RWPE2 (cell line): ENCODE measurements around the gene SCGB1D1.

Experiments
- ATAC-seq: fragments of 200-7000 bp; cut with Tn5 transposase; 3 replicates; pipeline ENCODE4 v1.9.1; 2021; ENCODE audit warnings: low read depth
- DNase-seq: peaks from one replicate; pipeline ENCODE4 v3.0.0-alpha.2; 2020; ENCODE audit warnings: low spot score
- H3K27ac ChIP-seq: fragments of 450-650 bp; 2 replicates; pipeline ENCODE4 v1.5.1; 2017; ENCODE audit warnings: mild to moderate bottlenecking; ENCODE audit not compliant: poor library complexity, severe bottlenecking
- H3K27me3 ChIP-seq: fragments of 250-450 bp; sonication (Bioruptor Pico); 2 replicates; pipeline ENCODE4 v1.5.1; 2021; ENCODE audit warnings: mild to moderate bottlenecking, moderate library complexity; ENCODE audit not compliant: insufficient read depth, poor library complexity, severe bottlenecking
- H3K36me3 ChIP-seq: fragments of 250-450 bp; sonication (Bioruptor Pico); 2 replicates; pipeline ENCODE4 v1.5.1; 2020; ENCODE audit warnings: low read depth, mild to moderate bottlenecking, moderate library complexity
- H3K4me1 ChIP-seq: fragments of 250-450 bp; sonication (Bioruptor Pico); 2 replicates; pipeline ENCODE4 v1.5.1; 2021; ENCODE audit warnings: mild to moderate bottlenecking, moderate library complexity; ENCODE audit not compliant: insufficient read depth, poor library complexity, severe bottlenecking
- H3K4me3 ChIP-seq: fragments of 250-450 bp; sonication (Bioruptor Pico); 2 replicates; pipeline ENCODE4 v1.5.1; 2021; ENCODE audit warnings: mild to moderate bottlenecking, moderate library complexity; ENCODE audit not compliant: severe bottlenecking
- H3K9me3 ChIP-seq: fragments of 250-450 bp; sonication (Bioruptor Pico); 2 replicates; pipeline ENCODE4 v1.5.1; 2021; ENCODE audit warnings: mild to moderate bottlenecking, moderate library complexity; ENCODE audit not compliant: severe bottlenecking
- TF ChIP-seq, protein P1 (sequence below): fragments of 450-650 bp; IDR thresholded peaks from one replicate; pipeline ENCODE4 v1.5.1; 2017; ENCODE audit warnings: mild to moderate bottlenecking, moderate library complexity; ENCODE audit not compliant: poor library complexity, severe bottlenecking

The SCGB1D1 gene

DNA sequence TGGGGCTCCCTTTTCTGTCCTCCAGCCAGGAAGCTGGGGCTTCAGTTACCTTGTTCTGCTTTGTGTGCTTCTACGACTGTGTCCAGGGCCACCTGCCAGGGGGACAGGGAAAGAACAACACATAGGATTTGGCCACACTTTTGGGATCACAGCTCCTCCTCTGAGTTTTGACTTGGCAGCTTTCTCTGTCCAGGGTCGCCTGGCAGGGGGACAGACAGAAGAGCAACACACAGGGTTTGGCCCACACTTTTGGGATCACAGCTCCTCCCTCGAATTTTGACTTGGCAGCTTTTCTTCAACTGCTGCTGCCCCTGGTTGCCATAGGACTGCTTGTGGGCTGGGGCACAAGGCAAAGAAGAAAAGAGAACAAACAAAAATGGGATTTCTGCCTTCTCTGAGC lies 47.1 kb upstream of the SCGB1D1 start:
- no peak for DNase-seq
- no peaks in the 10 kb centered on the region for H3K9me3 ChIP-seq
- no peak overlapping the region for H3K4me3 ChIP-seq
- H3K4me1 ChIP-seq: no peaks in the 10 kb centered on the region
- ATAC-seq: no peak
- peaks cover 98% of the 10 kb centered on the region for H3K36me3 ChIP-seq
- H3K27ac ChIP-seq: no peak overlapping the region
- TF ChIP-seq, protein P1, sequence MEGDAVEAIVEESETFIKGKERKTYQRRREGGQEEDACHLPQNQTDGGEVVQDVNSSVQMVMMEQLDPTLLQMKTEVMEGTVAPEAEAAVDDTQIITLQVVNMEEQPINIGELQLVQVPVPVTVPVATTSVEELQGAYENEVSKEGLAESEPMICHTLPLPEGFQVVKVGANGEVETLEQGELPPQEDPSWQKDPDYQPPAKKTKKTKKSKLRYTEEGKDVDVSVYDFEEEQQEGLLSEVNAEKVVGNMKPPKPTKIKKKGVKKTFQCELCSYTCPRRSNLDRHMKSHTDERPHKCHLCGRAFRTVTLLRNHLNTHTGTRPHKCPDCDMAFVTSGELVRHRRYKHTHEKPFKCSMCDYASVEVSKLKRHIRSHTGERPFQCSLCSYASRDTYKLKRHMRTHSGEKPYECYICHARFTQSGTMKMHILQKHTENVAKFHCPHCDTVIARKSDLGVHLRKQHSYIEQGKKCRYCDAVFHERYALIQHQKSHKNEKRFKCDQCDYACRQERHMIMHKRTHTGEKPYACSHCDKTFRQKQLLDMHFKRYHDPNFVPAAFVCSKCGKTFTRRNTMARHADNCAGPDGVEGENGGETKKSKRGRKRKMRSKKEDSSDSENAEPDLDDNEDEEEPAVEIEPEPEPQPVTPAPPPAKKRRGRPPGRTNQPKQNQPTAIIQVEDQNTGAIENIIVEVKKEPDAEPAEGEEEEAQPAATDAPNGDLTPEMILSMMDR: no peak
- no peaks in the 10 kb centered on the region for H3K27me3 ChIP-seq

DNA sequence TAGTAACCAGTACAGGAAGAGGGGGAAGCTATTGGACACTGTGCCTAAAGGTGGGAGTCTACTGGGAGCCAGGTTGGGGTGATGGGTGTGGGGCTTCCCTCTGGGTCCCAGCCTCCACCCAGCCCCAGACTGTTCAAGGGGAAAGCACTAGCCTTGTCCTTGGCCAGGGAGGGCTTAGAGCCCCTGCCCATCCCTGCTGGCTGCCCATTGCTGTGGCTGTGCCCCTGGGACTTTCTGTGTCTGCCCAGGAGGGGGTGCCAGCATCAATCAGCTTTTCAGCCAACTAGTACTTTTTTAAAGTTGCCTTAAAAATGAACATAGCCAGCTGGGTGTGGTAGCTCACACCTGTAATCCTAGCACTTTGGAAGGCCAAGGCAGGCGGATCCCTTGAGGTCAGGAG lies 46.3 kb upstream of the SCGB1D1 start:
- H3K4me1 ChIP-seq: no peaks in the 10 kb centered on the region
- H3K27ac ChIP-seq: no peak overlapping the region
- no peaks in the 10 kb centered on the region for H3K9me3 ChIP-seq
- no peak overlapping the region for H3K4me3 ChIP-seq
- DNase-seq: no peak
- H3K36me3 ChIP-seq: peaks cover 98% of the 10 kb centered on the region
- TF ChIP-seq, protein P1: no peak
- ATAC-seq: no peak
- no peaks in the 10 kb centered on the region for H3K27me3 ChIP-seq

- Histone ChIP-seq H3K36me3 (peaks cover 98% of the 10 kb centered on the region), H3K4me1 (no peaks in the 10 kb centered on the region), H3K27ac (no peak overlapping the region), H3K27me3 (no peaks in the 10 kb centered on the region), H3K9me3 (no peaks in the 10 kb centered on the region), H3K4me3 (no peak overlapping the region)
- ATAC-seq: no peak
- DNase-seq: no peak
- TF ChIP-seq, protein P1: no peak
Observed at GRCh38 chr11:62144641-62145255, 45.3 kb upstream of the SCGB1D1 start.

DNA sequence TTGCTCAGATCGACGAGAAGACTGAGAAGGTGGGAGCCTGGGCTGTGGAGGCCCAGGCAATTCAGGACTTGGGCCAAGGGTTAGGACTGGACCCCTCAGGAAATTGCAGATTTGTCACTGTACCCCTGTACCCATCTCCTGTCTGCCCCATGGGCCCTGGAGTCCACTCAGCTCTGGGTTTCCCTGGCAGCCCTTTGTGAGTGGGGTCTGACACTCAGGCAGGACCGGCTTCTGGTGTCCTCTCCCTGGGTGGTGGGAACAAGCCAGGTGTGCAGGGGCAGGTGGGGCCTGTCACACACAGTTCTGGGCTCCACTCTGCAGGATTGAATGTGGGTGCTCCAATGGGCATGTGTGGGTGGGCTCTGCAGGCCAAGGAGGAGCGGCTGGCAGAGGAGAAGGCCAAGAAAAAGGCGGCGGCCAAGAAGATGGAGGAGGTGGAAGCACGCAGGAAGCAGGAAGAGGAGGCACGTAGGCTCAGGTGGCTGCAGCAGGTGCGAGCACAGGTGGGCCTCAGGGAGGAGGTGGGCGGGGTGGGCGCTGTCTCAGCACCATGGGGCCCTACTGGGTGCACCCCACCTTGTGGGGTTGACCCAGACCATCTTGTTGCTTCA lies 44.6 kb upstream of the SCGB1D1 start:
- no peaks in the 10 kb centered on the region for H3K27me3 ChIP-seq
- ATAC-seq (no peak), DNase-seq (no peak)
- H3K27ac ChIP-seq: no peak overlapping the region
- no peaks in the 10 kb centered on the region for H3K9me3 ChIP-seq
- TF ChIP-seq, protein P1: no peak
- peaks cover 96% of the 10 kb centered on the region for H3K36me3 ChIP-seq
- H3K4me3 ChIP-seq: no peak overlapping the region
- no peaks in the 10 kb centered on the region for H3K4me1 ChIP-seq
